ENCODE results near the gene PIP4K2C.

- TF ChIP-seq POLR2AphosphoS5 (IDR thresholded peaks at IDR 0.05) (no peak), POLR2A (IDR thresholded peaks at IDR 0.05; ENCODE audit: low read depth) (no peak), CTCF (IDR thresholded peaks at IDR 0.05) (no peak), EP300 (IDR thresholded peaks at IDR 0.05) (no peak)
Measured at GRCh38 chr12:57602544-57602943, 11.6 kb downstream of the PIP4K2C start.

All from esophagus muscularis mucosa (tissue), 4 donors.